Measurements from ENCODE around the gene KDM6A.

DNA sequence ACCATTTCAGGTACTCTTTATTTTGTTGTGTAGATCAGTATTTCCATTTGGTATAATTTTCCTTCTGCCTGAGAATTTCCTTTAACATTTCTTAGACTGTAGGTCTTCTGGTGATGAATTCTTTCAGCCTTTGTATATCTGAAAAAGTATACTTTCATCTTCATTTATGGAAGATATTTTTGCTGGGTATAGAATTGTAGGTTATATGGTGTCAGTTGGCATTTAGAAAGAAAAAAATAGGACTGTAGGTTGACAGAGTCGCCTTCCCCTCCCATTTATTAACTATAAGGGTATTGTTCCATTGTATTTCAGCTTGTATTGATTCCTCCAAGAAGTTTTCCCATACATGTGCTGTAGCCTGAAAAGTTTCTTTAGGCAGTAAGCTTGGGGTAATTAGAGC, 71.9 kb downstream of the KDM6A start:
- TF ChIP-seq CTCF (IDR thresholded peaks at IDR 0.05) (no peak), ZFX (IDR thresholded peaks at IDR 0.05; ENCODE audit: borderline replicate concordance) (no peak)

All from 22Rv1 (cell line).